RWPE1 (cell line): ENCODE results near the gene NEURL1.

Experiments used
- CTCF ChIA-PET: fragments of 350-600 bp; sonication (Branson Sonifier 250); formaldehyde crosslinking; extraction: SDS; loops from one replicate; lab custom pipeline; 2021; lab: Yijun Ruan, JAX
- POLR2A ChIA-PET: fragments of 400-600 bp; formaldehyde crosslinking; extraction: SDS; loops from one replicate; lab custom pipeline; 2020; ENCODE audit warnings: antibody characterized with exemption; ENCODE audit not compliant: low non-redundant PET; lab: Yijun Ruan, JAX
- DNase-seq: peaks from one replicate; pipeline ENCODE4 v3.0.0; 2012; ENCODE audit warnings: low spot score
- H3K27ac ChIP-seq: fragments of 450-650 bp; 2 replicates; pipeline ENCODE4 v1.5.1; 2017
- CTCF ChIP-seq: fragments of 450-650 bp; conservative IDR thresholded peaks from 2 replicates; pipeline ENCODE4 v1.5.1; 2017; ENCODE audit warnings: low read depth, mild to moderate bottlenecking

The NEURL1 gene

GRCh38 chr10:103587073-103587472, 93.6 kb downstream of the NEURL1 start:
- ChIA-PET POLR2A (no interaction called here), CTCF (interaction anchor here (1.1 kb wide), 1 partner anchor 12 kb away, joined by 3 read pairs; no protein-coding TSS in a partner anchor)
- H3K27ac ChIP-seq = no peak overlapping the region
- DNase-seq = no peak
- no peak for TF ChIP-seq CTCF

- ChIA-PET POLR2A (no interaction called here), CTCF (interaction anchor here (0.6 to 1.2 kb wide), 2 partner anchors 97 to 108 kb away, joined by 3 to 4 read pairs; no protein-coding TSS in a partner anchor)
- no peak for TF ChIP-seq CTCF
- DNase-seq = no peak
- 0 out of 2 replicates have a peak overlapping the region, but pooled peaks have one; percentile 1 for H3K27ac ChIP-seq
Observed at GRCh38 chr10:103589074-103589630, 95.6 kb downstream of the NEURL1 start.

GRCh38 chr10:103590060-103590459, 96.6 kb downstream of the NEURL1 start:
- ChIA-PET CTCF (interaction anchor here (0.7 to 1.2 kb wide), 3 partner anchors 8 to 96 kb away, joined by 3 to 4 read pairs (median 4); no protein-coding TSS in a partner anchor), POLR2A (no interaction called here)
- no peak overlapping the region for H3K27ac ChIP-seq
- DNase-seq = no peak
- TF ChIP-seq CTCF = no peak

- DNase-seq = no peak
- TF ChIP-seq CTCF = no peak
- peak overlapping the region; percentile 25; the same call in 1 of the 2 replicates for H3K27ac ChIP-seq
- ChIA-PET POLR2A (no interaction called here), CTCF (interaction anchor here (0.8 kb wide), 1 partner anchor 15 kb away, joined by 3 read pairs; no protein-coding TSS in a partner anchor)
Observed at GRCh38 chr10:103590744-103591291, 97.3 kb downstream of the NEURL1 start.

GRCh38 chr10:103592186-103593021, 98.9 kb downstream of the NEURL1 start:
- H3K27ac ChIP-seq = peak overlapping the region; percentile 20; the same call in 1 of the 2 replicates
- DNase-seq = peak; percentile 79
- peak; percentile 68 for TF ChIP-seq CTCF
- CTCF ChIA-PET = interaction anchor here (0.6 to 1.6 kb wide), 6 partner anchors 14 to 251 kb away, joined by 3 to 8 read pairs (median 3); no protein-coding TSS in a partner anchor
- POLR2A ChIA-PET = no interaction called here

GRCh38 chr10:103593022-103593570, 99.6 kb downstream of the NEURL1 start:
- ChIA-PET CTCF (interaction anchor here (0.6 to 1.6 kb wide), 4 partner anchors 13 to 190 kb away, joined by 3 to 8 read pairs (median 4); no protein-coding TSS in a partner anchor), POLR2A (no interaction called here)
- TF ChIP-seq CTCF = peak; percentile 29; the same call in 1 of the 2 replicates
- DNase-seq = no peak
- peak overlapping the region; percentile 25 for H3K27ac ChIP-seq
